ENCODE data around the gene SPINT1. TPM values are rescaled to one million over a fixed set of nuclear protein-coding genes. Genes with fewer than 3 reads are reported as not detected.

SPINT1 gene
- 5.1 TPM for total RNA-seq

- no peak for DNase-seq
These were observed at the start of gene SPINT1 for GRCh38 chr15:40843885-40844695. TSS of gene SPINT1 (plus strand) at chr15:40844048. CDS start at chr15:40844555, 507 bp downstream.

- no peak for DNase-seq
These were observed 47.8 kb upstream of the SPINT1 start for GRCh38 chr15:40796041-40796440.

- no peak for DNase-seq
These were observed 47.3 kb upstream of the SPINT1 start for GRCh38 chr15:40796512-40796911.

GRCh38 chr15:40799523-40799922, 44.3 kb upstream of the SPINT1 start:
- no peak for DNase-seq

- no peak for DNase-seq
These were observed 40.8 kb upstream of the SPINT1 start for GRCh38 chr15:40803076-40803475.

GRCh38 chr15:40803688-40804087, 40.2 kb upstream of the SPINT1 start:
- no peak for DNase-seq

GRCh38 chr15:40806672-40807027, 37.2 kb upstream of the SPINT1 start:
- no peak for DNase-seq

GRCh38 chr15:40807028-40807887, 36.6 kb upstream of the SPINT1 start, which contains the start of the genes DNAJC17 and ZFYVE19:
TSS of gene DNAJC17 (minus strand) at chr15:40807473. CDS start at chr15:40807446, 27 bp downstream.
TSS of gene ZFYVE19 (plus strand) at chr15:40807089. CDS start at chr15:40807590, 501 bp downstream.
- DNase-seq = peak; percentile 98

- DNase-seq = no peak
These were observed 35.9 kb upstream of the SPINT1 start for GRCh38 chr15:40807888-40808461.

- no peak for DNase-seq
These were observed 34.9 kb upstream of the SPINT1 start for GRCh38 chr15:40808861-40809450.

GRCh38 chr15:40812721-40813425, 31.0 kb upstream of the SPINT1 start:
- no peak for DNase-seq

GRCh38 chr15:40815042-40815698, 28.7 kb upstream of the SPINT1 start:
- DNase-seq = peak; percentile 17

GRCh38 chr15:40819048-40819447, 24.8 kb upstream of the SPINT1 start:
- DNase-seq = no peak

- no peak for DNase-seq
These were observed 22.7 kb upstream of the SPINT1 start for GRCh38 chr15:40821195-40821594.

- DNase-seq = no peak
These were observed 20.1 kb upstream of the SPINT1 start for GRCh38 chr15:40823572-40824343.

GRCh38 chr15:40825661-40826422, 18.0 kb upstream of the SPINT1 start:
- no peak for DNase-seq

- DNase-seq = no peak
These were observed 17.3 kb upstream of the SPINT1 start for GRCh38 chr15:40826423-40827075.

- no peak for DNase-seq
These were observed 15.3 kb upstream of the SPINT1 start, which contains the start of gene PPP1R14D for GRCh38 chr15:40828447-40829036. TSS of gene PPP1R14D (minus strand) at chr15:40828708. CDS start at chr15:40828641, 67 bp downstream.

All from occipital lobe (tissue), 2 donors.